Kidney epithelial cell (primary cell): ENCODE results near the gene SNED1. TPM values are rescaled to one million over a fixed set of nuclear protein-coding genes. Genes with fewer than 3 reads are reported as not detected.

Source experiments
- DNase-seq: peaks from one replicate; pipeline ENCODE4 v3.0.0-alpha.2; 2010; ENCODE audit warnings: low read depth
- H3K27me3 ChIP-seq: 2 replicates; pipeline ENCODE4 v1.6.0; 2011; ENCODE audit warnings: low read length; ENCODE audit not compliant: control insufficient read depth, insufficient read depth
- H3K36me3 ChIP-seq: 2 replicates; pipeline ENCODE4 v1.5.1; 2011; ENCODE audit warnings: low read length; ENCODE audit not compliant: control insufficient read depth, insufficient read depth
- H3K4me3 ChIP-seq: 2 replicates; pipeline ENCODE4 v1.5.1; 2011; ENCODE audit warnings: low read depth, mild to moderate bottlenecking, control low read depth, low read length
- total RNA-seq: library from RNA; depleted of rRNA; stranded (reverse); fragments of >200 nt; gene quantifications from 2 replicates; pipeline ENCODE4 v1.2.3, GENCODE V29; 2015
- TF ChIP-seq, protein P1 (sequence below): IDR thresholded peaks from 2 replicates; pipeline ENCODE4 v1.5.1; 2011; ENCODE audit warnings: mild to moderate bottlenecking, moderate library complexity, low read length, control low read depth, inconsistent platforms; ENCODE audit not compliant: insufficient read depth, poor library complexity, severe bottlenecking

The SNED1 gene
- total RNA-seq, 1 donor from 2014 or later, result 2.2 TPM

DNA sequence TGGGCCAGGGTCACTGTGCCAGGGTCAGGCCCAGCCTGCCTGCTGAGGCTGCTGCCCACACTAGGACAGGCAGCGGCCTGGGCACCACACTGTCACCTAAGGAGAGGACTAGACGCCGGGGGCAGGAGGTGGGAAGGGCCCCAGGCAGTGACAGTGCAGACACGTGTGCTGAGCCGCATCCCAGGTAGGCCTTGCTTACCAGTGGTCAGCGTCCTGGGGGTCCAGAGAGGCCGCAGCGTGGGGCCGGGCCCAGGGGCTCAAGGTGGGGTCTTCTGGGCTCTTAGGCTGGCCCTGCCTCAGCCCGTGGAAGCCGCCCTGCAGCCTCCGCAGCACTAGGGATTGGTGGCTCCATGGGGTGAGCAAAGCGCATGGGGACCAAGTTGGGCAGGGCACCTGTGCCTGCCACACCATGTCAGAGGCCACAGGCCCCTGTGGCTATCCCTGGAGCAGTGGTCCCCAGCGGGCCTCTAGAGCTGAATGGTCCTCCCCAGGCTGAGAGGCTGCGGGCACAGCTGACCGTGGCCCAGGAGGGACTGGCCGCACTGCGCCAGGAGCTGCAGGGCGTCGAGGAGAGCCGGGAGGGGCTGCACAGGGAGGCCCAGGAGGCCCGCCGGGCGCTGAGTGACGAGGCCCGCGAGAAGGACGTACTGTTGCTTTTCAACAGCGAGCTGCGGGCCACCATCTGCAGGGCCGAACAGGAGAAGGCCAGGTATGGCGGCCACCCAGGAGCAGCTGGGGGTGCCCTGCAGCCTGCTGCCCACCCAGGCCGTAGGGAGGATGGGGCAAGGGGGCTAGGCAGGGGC, 35.2 kb upstream of the SNED1 start:
- Histone ChIP-seq H3K36me3 (no peaks in the 10 kb centered on the region), H3K27me3 (peaks cover 30% of the 10 kb centered on the region)
- no peak for DNase-seq

DNA sequence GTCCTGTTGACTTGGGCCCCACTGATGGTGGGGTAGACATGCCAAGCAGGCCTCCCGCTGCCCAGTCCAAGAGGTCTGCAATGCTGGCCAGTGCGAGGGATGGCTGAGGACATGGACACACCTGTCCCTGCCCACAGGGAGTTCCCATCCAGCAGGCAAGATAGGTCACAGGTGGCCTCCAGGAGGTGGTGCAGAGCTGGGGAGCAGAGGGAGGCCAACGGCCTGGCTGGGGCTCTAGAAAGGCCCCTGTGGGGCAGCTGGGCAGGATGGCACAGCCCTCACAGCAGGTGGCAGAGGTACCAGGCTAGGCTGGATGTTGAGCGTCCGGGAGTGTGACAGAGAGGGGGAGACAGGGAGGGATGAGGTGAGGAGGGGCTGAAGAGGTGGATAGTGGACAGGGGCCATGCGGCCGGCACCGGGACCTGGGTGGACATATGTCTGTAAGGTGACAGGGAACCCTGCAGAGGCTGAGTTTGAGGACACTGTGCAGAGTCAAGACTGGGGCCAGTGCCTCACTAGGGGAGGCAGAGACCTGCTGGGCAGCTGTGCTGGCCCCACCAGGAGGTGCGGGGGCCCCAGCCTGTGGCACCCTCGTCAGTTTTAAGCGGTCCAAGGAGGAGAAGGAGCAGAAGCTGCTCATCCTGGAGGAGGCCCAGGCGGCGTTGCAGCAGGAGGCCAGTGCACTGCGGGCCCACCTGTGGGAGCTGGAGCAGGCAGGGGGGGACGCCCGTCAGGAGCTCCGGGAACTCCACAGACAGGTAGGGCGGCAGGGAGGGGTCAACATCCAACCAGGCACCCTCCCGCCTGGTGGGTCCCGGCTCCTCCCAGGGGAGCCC, 34.3 kb upstream of the SNED1 start:
- no peak overlapping the region for H3K4me3 ChIP-seq
- no peak for DNase-seq

More for the DNA sequence above, 35.2 kb upstream of the SNED1 start:
- H3K4me3 ChIP-seq, result no peak overlapping the region
- TF ChIP-seq, protein P1, sequence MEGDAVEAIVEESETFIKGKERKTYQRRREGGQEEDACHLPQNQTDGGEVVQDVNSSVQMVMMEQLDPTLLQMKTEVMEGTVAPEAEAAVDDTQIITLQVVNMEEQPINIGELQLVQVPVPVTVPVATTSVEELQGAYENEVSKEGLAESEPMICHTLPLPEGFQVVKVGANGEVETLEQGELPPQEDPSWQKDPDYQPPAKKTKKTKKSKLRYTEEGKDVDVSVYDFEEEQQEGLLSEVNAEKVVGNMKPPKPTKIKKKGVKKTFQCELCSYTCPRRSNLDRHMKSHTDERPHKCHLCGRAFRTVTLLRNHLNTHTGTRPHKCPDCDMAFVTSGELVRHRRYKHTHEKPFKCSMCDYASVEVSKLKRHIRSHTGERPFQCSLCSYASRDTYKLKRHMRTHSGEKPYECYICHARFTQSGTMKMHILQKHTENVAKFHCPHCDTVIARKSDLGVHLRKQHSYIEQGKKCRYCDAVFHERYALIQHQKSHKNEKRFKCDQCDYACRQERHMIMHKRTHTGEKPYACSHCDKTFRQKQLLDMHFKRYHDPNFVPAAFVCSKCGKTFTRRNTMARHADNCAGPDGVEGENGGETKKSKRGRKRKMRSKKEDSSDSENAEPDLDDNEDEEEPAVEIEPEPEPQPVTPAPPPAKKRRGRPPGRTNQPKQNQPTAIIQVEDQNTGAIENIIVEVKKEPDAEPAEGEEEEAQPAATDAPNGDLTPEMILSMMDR, result no peak

DNA sequence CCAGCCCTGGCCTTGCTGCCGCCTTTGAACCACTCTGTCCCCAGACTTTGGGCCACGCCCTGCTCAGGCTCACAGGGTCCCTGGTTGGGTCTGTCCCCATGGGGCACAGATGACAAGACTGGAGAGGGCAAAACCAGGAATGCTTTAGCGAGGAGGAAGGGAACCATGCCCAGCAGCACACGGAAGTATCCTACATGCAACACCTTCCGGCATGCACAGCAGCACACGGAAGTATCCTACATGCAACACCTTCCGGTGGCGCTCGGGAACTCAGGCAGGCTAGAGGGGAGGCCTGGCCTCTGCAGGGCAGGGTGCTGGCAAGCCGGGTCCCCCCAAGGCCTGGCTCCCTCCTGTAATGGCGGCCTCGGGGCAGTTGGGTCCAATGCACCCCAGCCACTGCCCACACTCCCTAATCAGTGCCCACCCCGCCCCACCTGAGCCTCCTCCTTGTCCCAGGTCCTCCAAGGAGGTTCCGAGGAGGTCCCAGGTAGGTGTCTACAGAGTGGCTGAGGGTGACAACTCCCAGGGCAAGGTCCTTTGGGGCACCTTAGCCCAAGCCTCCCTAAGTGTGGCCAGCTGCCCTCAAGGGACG, 33.6 kb upstream of the SNED1 start:
- DNase-seq, result no peak
- H3K4me3 ChIP-seq, result no peak overlapping the region
- peaks cover 27% of the 10 kb centered on the region for H3K27me3 ChIP-seq
- TF ChIP-seq, protein P1, result no peak
- no peaks in the 10 kb centered on the region for H3K36me3 ChIP-seq

More for the DNA sequence above, 34.3 kb upstream of the SNED1 start:
- no peaks in the 10 kb centered on the region for H3K36me3 ChIP-seq
- TF ChIP-seq, protein P1, result no peak
- H3K27me3 ChIP-seq, result peaks cover 30% of the 10 kb centered on the region

DNA sequence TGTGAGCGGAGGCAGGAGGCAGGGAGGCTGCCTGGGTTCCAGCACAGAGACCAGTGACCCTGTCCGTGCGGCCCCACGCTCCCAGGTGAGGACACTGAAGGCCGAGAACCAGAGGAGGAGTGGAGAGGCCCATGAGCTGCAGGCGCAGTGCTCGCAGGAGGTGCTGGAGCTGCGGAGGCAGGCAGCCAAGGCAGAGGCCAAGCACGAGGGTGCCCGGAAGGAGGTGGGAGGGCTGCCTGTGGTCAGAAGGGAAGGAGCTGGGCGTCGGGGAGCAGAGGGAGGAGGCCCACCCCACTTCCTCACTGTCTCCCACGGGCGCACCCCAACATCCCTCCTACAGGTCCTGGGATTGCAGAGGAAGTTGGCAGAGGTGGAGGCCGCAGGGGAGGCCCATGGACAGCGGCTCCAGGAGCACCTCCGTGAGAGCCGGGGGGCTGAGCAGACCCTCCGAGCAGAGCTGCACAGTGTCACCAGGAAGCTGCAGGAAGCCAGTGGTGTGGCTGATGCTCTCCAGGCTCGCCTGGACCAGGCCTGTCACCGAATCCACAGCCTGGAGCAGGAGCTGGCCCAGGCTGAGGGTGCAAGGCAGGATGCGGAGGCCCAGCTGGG, 33.0 kb upstream of the SNED1 start:
- Histone ChIP-seq H3K27me3 (peaks cover 21% of the 10 kb centered on the region), H3K4me3 (no peak overlapping the region), H3K36me3 (no peaks in the 10 kb centered on the region)
- DNase-seq, result no peak
- TF ChIP-seq, protein P1, result no peak

DNA sequence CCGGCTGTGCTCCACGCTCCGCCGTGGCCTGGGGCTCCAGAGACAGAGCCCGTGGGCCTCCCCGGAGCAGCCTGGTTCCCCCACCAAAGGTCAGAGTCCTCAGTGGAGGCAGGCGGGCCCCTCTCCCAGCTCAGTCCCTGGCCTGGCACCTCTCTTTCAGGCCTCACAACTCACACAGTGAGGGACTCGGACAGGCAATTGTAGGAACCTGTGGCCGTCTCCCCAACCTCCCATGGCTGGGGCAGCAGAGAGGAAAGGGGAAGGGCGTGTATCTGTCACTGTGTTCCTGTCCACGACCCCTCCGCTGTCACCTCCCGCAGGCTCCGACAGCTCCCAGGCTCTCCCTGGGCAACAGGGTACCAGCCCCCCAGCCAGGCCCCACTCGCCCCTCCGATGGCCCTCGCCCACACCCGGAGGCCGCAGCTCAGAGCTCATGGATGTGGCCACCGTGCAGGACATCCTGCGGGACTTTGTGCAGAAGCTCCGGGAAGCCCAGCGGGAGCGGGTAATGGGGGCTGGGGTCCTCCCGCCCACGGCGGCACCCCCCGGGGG, 32.4 kb upstream of the SNED1 start:
- no peaks in the 10 kb centered on the region for H3K36me3 ChIP-seq
- H3K4me3 ChIP-seq, result no peak overlapping the region
- H3K27me3 ChIP-seq, result peaks cover 18% of the 10 kb centered on the region
- TF ChIP-seq, protein P1, result no peak
- DNase-seq, result no peak
